ENCODE measurements around the gene SAMD4A.

SAMD4A gene

GRCh38 chr14:54761835-54762234 is 194.9 kb downstream of the SAMD4A start:
- no peak for DNase-seq (ENCODE audit: low read depth in 3 of 3)

DNA sequence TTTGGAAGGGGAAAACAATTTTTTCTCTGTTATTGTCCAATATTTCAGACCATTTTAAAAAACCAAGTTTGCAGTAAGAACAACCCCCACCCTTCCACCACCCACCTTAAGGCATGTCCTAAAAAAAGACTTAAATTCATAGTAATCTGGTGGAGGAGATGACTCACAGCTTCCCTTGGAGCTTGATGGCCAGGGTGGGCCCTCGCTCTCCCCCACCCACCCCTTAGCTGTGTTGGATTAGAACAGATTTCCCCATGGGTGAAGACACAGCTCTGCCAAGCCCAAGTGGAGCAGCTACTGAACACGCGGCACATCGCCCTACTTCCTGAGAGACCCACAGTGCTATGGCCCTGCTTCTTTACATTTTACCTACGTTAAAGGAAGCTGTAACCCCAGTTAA is 195.4 kb downstream of the SAMD4A start:
- no peak for DNase-seq (ENCODE audit: low read depth in 3 of 3)

DNA sequence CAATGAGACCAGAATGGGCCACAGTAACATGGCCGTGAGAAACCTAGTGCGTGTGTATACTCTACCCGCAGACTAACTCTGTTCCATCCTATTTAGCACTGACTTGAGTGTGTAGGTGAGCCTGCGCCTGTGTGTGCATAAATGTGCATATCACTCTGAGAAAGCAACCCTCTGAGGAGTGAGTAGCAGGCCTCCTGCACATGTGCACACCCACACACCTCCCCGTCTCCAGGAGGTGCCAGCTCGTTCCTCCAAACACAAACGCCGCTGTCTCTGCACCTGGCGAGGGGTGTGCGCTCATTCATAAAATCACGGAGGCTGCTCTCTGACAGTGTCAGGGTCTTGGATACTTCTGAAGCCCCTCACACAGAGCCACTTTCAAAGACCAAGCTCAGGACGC is 196.8 kb downstream of the SAMD4A start:
- no peak for DNase-seq (ENCODE audit: low read depth in 3 of 3)

DNA sequence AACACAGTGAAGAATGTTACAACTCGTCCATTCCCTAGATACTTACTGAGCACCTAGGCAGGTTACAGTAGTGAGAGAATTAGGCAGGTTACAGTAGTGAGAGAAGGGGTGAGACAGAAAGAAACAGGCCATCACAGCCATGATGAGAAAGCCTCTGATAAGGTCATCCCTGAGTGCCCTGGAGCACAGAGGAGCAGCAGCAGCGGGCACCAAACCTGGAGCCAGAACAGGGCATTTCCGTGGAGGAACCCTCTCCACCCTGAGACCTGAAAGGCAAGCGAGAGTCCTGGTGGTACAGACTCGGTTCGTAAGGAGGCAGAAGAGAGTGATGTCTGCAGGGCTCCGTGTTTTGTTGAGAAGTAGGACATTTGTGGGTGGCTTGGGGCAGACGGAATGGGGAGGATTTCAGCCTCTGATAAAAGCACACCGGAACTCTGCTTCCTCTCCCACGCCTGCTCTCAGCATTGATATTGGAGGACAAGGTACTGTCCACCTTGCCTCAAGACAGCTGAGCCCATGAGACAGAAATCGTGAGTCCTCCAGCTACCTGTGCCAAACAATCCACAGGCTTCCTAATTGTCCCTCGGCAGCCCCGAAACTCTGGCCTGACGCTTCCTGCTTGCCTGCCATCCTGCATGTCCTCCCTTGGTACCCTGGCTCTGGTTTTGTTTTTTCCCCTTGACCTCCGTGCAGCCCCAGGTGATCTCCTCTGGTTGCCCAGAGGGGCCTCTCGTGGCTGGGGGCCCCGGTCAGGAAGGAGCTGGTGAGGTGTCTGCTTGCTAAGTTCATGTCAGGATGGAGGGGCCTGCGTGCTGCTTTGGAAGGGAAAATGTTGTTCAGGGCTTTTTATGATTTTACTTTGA is 199.6 kb downstream of the SAMD4A start:
- DNase-seq (ENCODE audit: low read depth in 3 of 3), result no peak

- no peak for DNase-seq (ENCODE audit: low read depth in 3 of 3)
Observed at GRCh38 chr14:54767139-54767431, 200.2 kb downstream of the SAMD4A start.

GRCh38 chr14:54767450-54767849 is 200.5 kb downstream of the SAMD4A start:
- DNase-seq (ENCODE audit: low read depth in 3 of 3), result no peak

DNA sequence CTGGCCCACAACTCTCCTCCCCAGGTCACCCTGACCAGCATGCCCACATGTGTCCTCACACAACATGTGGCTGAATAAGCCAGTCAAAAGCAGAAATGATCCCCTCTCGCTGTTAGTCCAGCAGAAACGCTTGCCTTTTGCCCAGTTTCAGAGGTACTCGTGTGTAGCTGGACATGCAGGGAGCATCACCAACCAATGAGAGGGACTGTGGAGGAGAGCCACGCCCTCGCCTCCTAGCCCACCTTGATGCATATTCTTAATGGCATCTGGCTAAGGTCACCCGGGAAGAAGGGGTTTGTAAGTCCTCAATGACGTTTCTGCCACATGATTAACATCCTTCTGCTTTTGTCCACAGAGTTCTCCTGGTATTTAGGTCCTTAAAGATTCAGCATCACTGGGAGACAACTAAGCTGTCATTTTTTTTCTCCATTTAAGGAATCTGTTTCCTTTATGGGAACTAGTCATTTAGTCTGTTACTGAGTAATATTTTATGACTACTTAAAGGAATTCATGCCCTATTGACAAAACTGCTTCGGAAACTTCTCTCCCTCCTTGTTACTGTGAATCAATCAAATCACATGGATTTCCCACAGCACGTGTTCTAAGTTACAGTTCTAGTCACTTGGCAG is 201.7 kb downstream of the SAMD4A start:
- no peak for DNase-seq (ENCODE audit: low read depth in 3 of 3)

DNA sequence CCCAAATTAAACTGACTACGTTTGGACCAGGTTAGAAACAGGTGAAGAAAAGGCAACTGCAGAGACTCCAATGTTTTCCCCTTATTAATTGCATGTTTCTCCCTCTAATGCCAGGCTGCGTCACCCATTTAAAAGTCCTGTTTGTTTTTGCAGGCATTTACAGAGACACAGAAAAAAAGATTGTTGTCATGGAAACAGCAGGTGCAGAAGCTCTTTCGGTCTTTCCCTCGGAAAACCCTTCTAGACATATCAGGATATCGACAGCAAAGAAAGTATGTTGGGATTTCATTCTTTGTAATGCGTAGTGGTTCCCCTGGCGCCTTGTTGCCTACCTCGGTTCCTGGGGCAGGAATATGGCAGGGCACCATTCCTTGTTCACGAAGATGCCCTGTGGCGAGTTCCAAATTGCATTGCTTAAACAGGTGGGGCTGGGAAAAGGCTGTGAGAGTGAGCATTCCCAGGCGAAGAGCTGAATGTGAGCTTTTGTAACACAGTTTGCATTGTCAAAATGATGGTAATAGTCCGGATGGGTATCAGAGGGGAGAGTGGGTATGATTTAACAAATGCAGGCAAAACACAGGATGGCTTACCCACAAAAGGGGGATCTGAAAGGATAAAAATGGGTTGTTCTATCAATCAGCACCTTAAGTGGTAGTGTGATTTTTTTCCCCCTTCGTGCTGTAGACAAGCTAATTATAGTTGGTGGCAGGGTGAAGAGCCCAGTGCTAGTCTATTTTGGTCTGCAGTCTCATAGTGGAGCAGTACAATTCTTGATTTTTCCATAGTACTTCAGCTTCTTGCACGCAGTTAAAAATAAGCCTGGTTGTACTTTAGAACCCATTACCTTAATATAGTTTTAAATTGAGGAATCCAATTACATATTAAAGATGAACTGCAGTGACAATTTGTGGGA is 203.3 kb downstream of the SAMD4A start:
- no peak for DNase-seq (ENCODE audit: low read depth in 3 of 3)

DNA sequence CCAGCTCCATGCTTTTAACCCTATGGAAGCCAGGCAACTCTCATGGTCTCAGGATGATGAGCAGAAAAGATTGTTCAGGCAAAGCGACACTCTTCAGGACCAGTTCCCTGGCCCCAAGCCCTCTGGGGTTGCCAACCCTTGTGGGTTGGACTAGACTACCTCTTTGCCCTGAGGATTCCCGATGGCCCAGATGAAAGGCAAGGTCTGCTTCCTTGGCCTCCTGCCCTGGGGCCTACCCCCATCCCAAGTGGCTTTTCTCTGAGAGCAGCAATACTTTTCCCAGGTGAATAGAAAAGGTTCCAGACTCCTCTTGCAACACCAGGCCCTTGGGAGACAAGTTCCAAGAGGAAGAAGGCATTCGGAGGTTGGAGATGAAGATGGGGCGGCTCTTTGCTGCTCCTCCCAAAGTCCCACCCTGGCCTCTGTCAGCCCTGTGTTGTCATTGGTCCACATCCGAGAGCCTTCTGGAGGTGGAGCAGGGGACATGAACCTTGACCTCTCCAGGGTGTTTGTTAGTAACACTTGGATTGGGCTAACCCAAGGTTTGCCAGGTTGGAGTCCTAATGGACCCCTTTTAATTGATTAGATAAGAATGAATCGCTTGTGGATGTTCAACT is 204.6 kb downstream of the SAMD4A start:
- no peak for DNase-seq (ENCODE audit: low read depth in 3 of 3)

- no peak for DNase-seq (ENCODE audit: low read depth in 3 of 3)
Observed at GRCh38 chr14:54772451-54772881, 205.5 kb downstream of the SAMD4A start.

DNA sequence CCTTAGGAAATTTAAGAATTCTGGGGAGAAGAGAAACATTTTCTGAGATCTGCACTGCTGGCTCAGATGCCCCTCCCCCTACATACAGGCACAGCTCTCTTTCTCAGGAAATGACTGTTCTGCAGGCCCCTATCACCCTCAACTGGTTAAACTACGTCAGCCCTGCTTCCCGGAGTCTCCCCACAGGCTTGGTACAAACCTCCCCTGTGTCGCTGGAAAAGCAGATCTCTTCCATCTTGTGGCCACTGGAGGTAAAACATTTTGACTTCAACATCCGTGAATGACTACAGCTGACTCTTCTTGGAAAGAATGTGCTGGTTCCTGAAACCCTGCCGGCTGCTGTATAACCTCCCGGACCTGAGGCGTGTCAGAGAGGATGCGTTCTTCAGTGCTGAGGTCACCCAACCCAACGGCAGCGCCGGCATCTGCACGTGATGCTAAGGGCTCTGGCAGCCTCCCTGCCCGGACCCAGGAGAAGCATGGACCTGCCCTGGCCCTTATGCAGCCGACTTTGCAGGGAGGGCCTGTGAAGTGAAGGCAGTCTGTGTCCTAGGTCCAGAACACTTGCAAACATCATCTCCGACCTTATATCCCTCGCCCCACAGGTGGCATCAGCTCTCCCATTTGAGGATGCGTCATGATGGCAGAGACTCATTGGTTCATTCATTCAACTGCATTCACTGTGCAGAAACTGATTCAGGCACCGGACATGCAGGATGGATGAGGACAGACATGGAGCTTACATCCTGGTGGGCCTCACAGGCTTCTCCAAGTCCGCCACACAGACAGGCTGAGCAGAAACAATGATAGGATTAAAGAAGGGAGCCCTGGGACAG is 206.5 kb downstream of the SAMD4A start:
- DNase-seq (ENCODE audit: low read depth in 3 of 3), result peak; percentile 37 to 50 (median 48)

GRCh38 chr14:54774824-54775223 is 207.9 kb downstream of the SAMD4A start:
- DNase-seq (ENCODE audit: low read depth in 3 of 3), result no peak

- DNase-seq (ENCODE audit: low read depth in 3 of 3), result no peak
Observed at GRCh38 chr14:54775486-54776140, 208.7 kb downstream of the SAMD4A start.

- DNase-seq (ENCODE audit: low read depth in 3 of 3), result peak in 1 of 3 experiments; percentile 55
Observed at GRCh38 chr14:54776361-54777001, 209.6 kb downstream of the SAMD4A start.

DNA sequence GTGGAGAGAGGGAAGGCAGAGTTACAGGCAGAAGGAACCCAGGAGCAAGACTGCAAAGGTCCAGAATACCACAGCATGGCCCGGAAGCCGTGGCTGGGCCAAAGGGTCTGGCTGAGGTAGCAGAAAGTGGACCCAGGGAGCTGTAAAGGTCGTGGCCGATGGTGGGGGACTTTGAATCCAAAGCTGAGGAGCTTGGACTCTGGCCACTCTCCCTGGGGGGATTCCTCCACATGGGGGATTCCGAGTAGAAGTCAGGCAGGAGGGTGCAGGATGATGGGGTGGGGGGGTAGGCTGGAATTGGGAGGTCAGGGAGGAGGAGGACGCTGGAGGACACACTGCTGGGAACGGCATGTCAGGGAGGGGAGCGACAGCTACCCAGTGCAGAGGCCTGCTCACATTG is 210.5 kb downstream of the SAMD4A start:
- DNase-seq (ENCODE audit: low read depth in 3 of 3), result no peak

GRCh38 chr14:54778618-54779345 is 211.9 kb downstream of the SAMD4A start:
- no peak for DNase-seq (ENCODE audit: low read depth in 3 of 3)

GRCh38 chr14:54781080-54781479 is 214.2 kb downstream of the SAMD4A start:
- no peak for DNase-seq (ENCODE audit: low read depth in 3 of 3)

- DNase-seq (ENCODE audit: low read depth in 3 of 3), result no peak
Observed at GRCh38 chr14:54781961-54782750, 215.2 kb downstream of the SAMD4A start.

All from stimulated activated CD4-positive, alpha-beta T cell treated with anti-CD3 and anti-CD28 coated beads, TNF-alpha, amount 100 ng/mL, for 4 hours (primary cell).